H7 (cell line): ENCODE data around the gene FRAT1. TPM values are rescaled to one million over a fixed set of nuclear protein-coding genes. Genes with fewer than 3 reads are reported as not detected.

Experiments
- DNase-seq: peaks from one replicate; pipeline ENCODE4 v3.0.0; 2012
- H3K27me3 ChIP-seq: 2 replicates; pipeline ENCODE4 v1.6.0; 2011; ENCODE audit warnings: mild to moderate bottlenecking, low read length; ENCODE audit not compliant: control insufficient read depth, insufficient read depth
- H3K36me3 ChIP-seq: replicated peaks from 2 replicates; pipeline ENCODE4 v1.5.1; 2011; ENCODE audit warnings: low read length; ENCODE audit not compliant: control insufficient read depth, insufficient read depth
- H3K4me3 ChIP-seq: 2 replicates; pipeline ENCODE4 v1.5.1; 2011; ENCODE audit warnings: low read depth, mild to moderate bottlenecking, control low read depth, low read length, moderate library complexity; ENCODE audit not compliant: insufficient read depth
- total RNA-seq: library from RNA; depleted of rRNA; stranded (reverse); fragments of >200 nt; shearing (Covaris generic); gene quantifications from 2 replicates; pipeline ENCODE4 v1.2.3, GENCODE V29; 2014; rRNA removed

Gene FRAT1
- total RNA-seq, 1 experiment from 2014 or later, result 6.2 TPM

- Histone ChIP-seq H3K4me3 (no peak overlapping the region), H3K27me3 (no peaks in the 10 kb centered on the region), H3K36me3 (peaks cover 23% of the 10 kb centered on the region)
- no peak for DNase-seq
Measured at GRCh38 chr10:97361537-97361901, 42.4 kb downstream of the FRAT1 start.

- no peak for DNase-seq
- no peaks in the 10 kb centered on the region for H3K27me3 ChIP-seq
- peaks cover 18% of the 10 kb centered on the region for H3K36me3 ChIP-seq
- no peak overlapping the region for H3K4me3 ChIP-seq
Measured at GRCh38 chr10:97362310-97363033, 43.4 kb downstream of the FRAT1 start.

- no peak for DNase-seq
- H3K4me3 ChIP-seq, result no peak overlapping the region
- peaks cover 18% of the 10 kb centered on the region for H3K36me3 ChIP-seq
- H3K27me3 ChIP-seq, result no peaks in the 10 kb centered on the region
Measured at GRCh38 chr10:97363071-97363470, 44.0 kb downstream of the FRAT1 start.

- DNase-seq, result no peak
- H3K36me3 ChIP-seq, result peaks cover 29% of the 10 kb centered on the region
- H3K4me3 ChIP-seq, result no peak overlapping the region
- no peaks in the 10 kb centered on the region for H3K27me3 ChIP-seq
Measured at GRCh38 chr10:97365761-97366351, 46.8 kb downstream of the FRAT1 start.

- DNase-seq, result no peak
- no peak overlapping the region for H3K4me3 ChIP-seq
- H3K36me3 ChIP-seq, result peaks cover 31% of the 10 kb centered on the region
- no peaks in the 10 kb centered on the region for H3K27me3 ChIP-seq
Measured at GRCh38 chr10:97366572-97366971, 47.5 kb downstream of the FRAT1 start.

GRCh38 chr10:97367126-97367649 lies 48.1 kb downstream of the FRAT1 start:
- H3K27me3 ChIP-seq, result no peaks in the 10 kb centered on the region
- DNase-seq, result no peak
- peaks cover 36% of the 10 kb centered on the region for H3K36me3 ChIP-seq
- no peak overlapping the region for H3K4me3 ChIP-seq

Other genes with a start within 250 kb of the FRAT1 start
- gene SLIT1, start 133.3 kb upstream of the FRAT1 start, total RNA-seq, result 0.28 and 1.6 TPM in 2 replicates
- 38.7 and 54.0 TPM in 2 replicates for gene ARHGAP19, start 26.6 kb upstream of the FRAT1 start, total RNA-seq
- gene FRAT2, start 15.5 kb downstream of the FRAT1 start, total RNA-seq, result 46.8 and 67.0 TPM in 2 replicates
- gene RRP12, start 82.1 kb downstream of the FRAT1 start, total RNA-seq, result 41.7 and 47.4 TPM in 2 replicates
- 1,178 and 1,380 TPM in 2 replicates for gene PGAM1, start 106.9 kb downstream of the FRAT1 start, total RNA-seq
- gene EXOSC1, start 126.7 kb downstream of the FRAT1 start, total RNA-seq, result 71.8 and 84.5 TPM in 2 replicates
- 36.0 and 47.6 TPM in 2 replicates for gene ZDHHC16, start 126.9 kb downstream of the FRAT1 start, total RNA-seq
- gene MMS19, start 179.2 kb downstream of the FRAT1 start, total RNA-seq, result 177 and 188 TPM in 2 replicates
- gene UBTD1, start 179.7 kb downstream of the FRAT1 start, total RNA-seq, result 30.2 and 33.4 TPM in 2 replicates